ENCODE data around the gene SORCS1. TPM values are rescaled to one million over a fixed set of nuclear protein-coding genes. Genes with fewer than 3 reads are reported as not detected.

Gene SORCS1
- total RNA-seq, 1 experiment from 2014 or later: 1.7 TPM

GRCh38 chr10:106771154-106771553 is 393.4 kb downstream of the SORCS1 start:
- Histone ChIP-seq H3K14ac (ENCODE audit: insufficient read depth, low read length) (no peak overlapping the region), H4K91ac (ENCODE audit: insufficient read length, low read depth, low read length) (no peak overlapping the region), H3K9me3 (ENCODE audit: control insufficient read depth, low read depth, low read length) (no peaks in the 10 kb centered on the region), H2BK12ac (ENCODE audit: insufficient read length, low read depth, low read length) (no peak overlapping the region), H3K4ac (ENCODE audit: low read depth, low read length) (no peak overlapping the region), H2BK20ac (ENCODE audit: low read depth, low read length, poor library complexity, severe bottlenecking) (no peak overlapping the region), H3T11ph (ENCODE audit: low read length) (no peak overlapping the region), H3K27me3 (ENCODE audit: insufficient read depth, low read length) (no peaks in the 10 kb centered on the region), H3K79me2 (ENCODE audit: insufficient read depth, low read length) (no peaks in the 10 kb centered on the region), H2BK120ac (ENCODE audit: low read depth, low read length, poor library complexity, severe bottlenecking) (no peak overlapping the region), H3K4me2 (ENCODE audit: insufficient read depth, insufficient read length, low read length) (no peak overlapping the region), H3K56ac (ENCODE audit: insufficient read length, low read depth, low read length) (no peak overlapping the region), H3K18ac (ENCODE audit: insufficient read length, low read depth, low read length) (no peak overlapping the region), H4K8ac (replicated peaks; ENCODE audit: insufficient read length, low read depth, low read length) (no peak overlapping the region), H3K23ac (ENCODE audit: insufficient read length, low read depth, low read length) (no peak overlapping the region), H2AFZ (ENCODE audit: low read length) (no peak overlapping the region), H3K4me1 (ENCODE audit: insufficient read depth, low read length) (no peaks in the 10 kb centered on the region), H2AK5ac (ENCODE audit: insufficient read length, low read length) (no peak overlapping the region), H2BK5ac (ENCODE audit: insufficient read length, low read length) (no peak overlapping the region), H3K23me2 (ENCODE audit: insufficient read length, low read depth, low read length, poor library complexity, severe bottlenecking) (no peaks in the 10 kb centered on the region), H4K5ac (ENCODE audit: insufficient read length, low read depth, low read length) (no peak overlapping the region), H3K27ac (ENCODE audit: insufficient read length, low read depth, low read length) (no peak overlapping the region), H2BK15ac (ENCODE audit: low read depth, low read length) (no peak overlapping the region), H3K79me1 (ENCODE audit: insufficient read depth, low read depth, low read length, poor library complexity, severe bottlenecking) (no peaks in the 10 kb centered on the region), H4K20me1 (ENCODE audit: control insufficient read depth, insufficient read depth, insufficient read length) (no peaks in the 10 kb centered on the region), H3K9ac (ENCODE audit: extremely low read depth, insufficient read length, low read length) (no peak overlapping the region)
- WGBS (ENCODE audit: extremely low coverage, insufficient read length, low lambda C conversion rate): no CpG with 5 or more reads among the region's 2 CpGs
- TF ChIP-seq CTCF (conservative IDR thresholded peaks at IDR 0.05): no peak
- H3K27ac Mint-ChIP-seq: no peak overlapping the region
- H3K9me3 Mint-ChIP-seq: no peaks in the 10 kb centered on the region
- no peaks in the 10 kb centered on the region for H3K36me3 Mint-ChIP-seq (ENCODE audit: insufficient read depth in 1 of 3, low read depth in 3 of 3)
- H3K4me1 Mint-ChIP-seq: peaks cover 4 to 9% of the 10 kb centered on the region in 2 experiments
- no peak for DNase-seq
- H3K4me3 Mint-ChIP-seq: no peak overlapping the region
- no peaks in the 10 kb centered on the region for H3K27me3 Mint-ChIP-seq (ENCODE audit: low read depth)

All from H9 (cell line).